LoVo (cell line): ENCODE results near the gene ARHGEF10L.
"Not testable (repeated sequence)": the region's sequence is repeated elsewhere in the genome, so short reads cannot be mapped to it uniquely, and the experiment has no call there.

ENCODE experiments used
- DNase-seq: peaks from one replicate; pipeline ENCODE4 v3.0.0-alpha.2; 2016; ENCODE audit warnings: low spot score

The ARHGEF10L gene

GRCh38 chr1:17612831-17613230 lies 73.3 kb downstream of the ARHGEF10L start:
- no peak for DNase-seq

- no peak for DNase-seq
Measured at GRCh38 chr1:17614586-17614985, 75.1 kb downstream of the ARHGEF10L start.

GRCh38 chr1:17615157-17615556 lies 75.7 kb downstream of the ARHGEF10L start:
- DNase-seq = no peak

GRCh38 chr1:17615959-17616358 lies 76.5 kb downstream of the ARHGEF10L start:
- DNase-seq = no peak

- no peak for DNase-seq
Measured at GRCh38 chr1:17616731-17617279, 77.3 kb downstream of the ARHGEF10L start.

GRCh38 chr1:17617787-17618557 lies 78.5 kb downstream of the ARHGEF10L start:
- no peak for DNase-seq

GRCh38 chr1:17618558-17619247 lies 79.2 kb downstream of the ARHGEF10L start:
- DNase-seq = no peak

- no peak for DNase-seq
Measured at GRCh38 chr1:17620448-17620847, 81.0 kb downstream of the ARHGEF10L start.

GRCh38 chr1:17621691-17622090 lies 82.2 kb downstream of the ARHGEF10L start:
- no peak for DNase-seq

GRCh38 chr1:17622823-17623222 lies 83.3 kb downstream of the ARHGEF10L start:
- no peak for DNase-seq

GRCh38 chr1:17624611-17625233 lies 85.2 kb downstream of the ARHGEF10L start:
- DNase-seq = peak; percentile 38

GRCh38 chr1:17627239-17628052 lies 87.9 kb downstream of the ARHGEF10L start:
- no peak for DNase-seq

GRCh38 chr1:17629046-17629445 lies 89.5 kb downstream of the ARHGEF10L start:
- DNase-seq = not testable (repeated sequence)

- no peak for DNase-seq
Measured at GRCh38 chr1:17629460-17629859, 90.0 kb downstream of the ARHGEF10L start.

GRCh38 chr1:17630048-17630830 lies 90.7 kb downstream of the ARHGEF10L start:
- DNase-seq = no peak

GRCh38 chr1:17630986-17631385 lies 91.5 kb downstream of the ARHGEF10L start:
- DNase-seq = no peak

- no peak for DNase-seq
Measured at GRCh38 chr1:17631410-17631809, 91.9 kb downstream of the ARHGEF10L start.

GRCh38 chr1:17632106-17632505 lies 92.6 kb downstream of the ARHGEF10L start:
- DNase-seq = no peak

GRCh38 chr1:17632541-17633184 lies 93.2 kb downstream of the ARHGEF10L start:
- DNase-seq = no peak

GRCh38 chr1:17633654-17634053 lies 94.2 kb downstream of the ARHGEF10L start:
- DNase-seq = no peak

- DNase-seq = no peak
Measured at GRCh38 chr1:17635276-17635675, 95.8 kb downstream of the ARHGEF10L start.
